Right lobe of liver (tissue), 4 donors: Measurements from ENCODE around the gene SCARF2.

Experiments
- CTCF ChIP-seq, 4 donors: fragments of 200-600 bp in 3 of 4; fragments of 450-650 bp in 1 of 4; IDR thresholded peaks; one replicate each; pipeline versions ENCODE4 v1.5.1 to v1.8.0; 2016 to 2022; ENCODE audit warnings: antibody characterized with exemption in 4 of 4, mild to moderate bottlenecking in 2 of 4
- POLR2A ChIP-seq: fragments of 450-650 bp; IDR thresholded peaks from one replicate; pipeline ENCODE4 v1.6.1; 2017; ENCODE audit warnings: antibody characterized with exemption, mild to moderate bottlenecking
- donor health status: DM: no; HTN: no; CAD: no.
- donor health status: DM: no; HTN: no; CAD: no.
- donor health status: DM: no; HTN: yes; CAD: no.

- TF ChIP-seq CTCF (IDR thresholded peaks at IDR 0.05) = no peak
- TF ChIP-seq POLR2A = no peak
Observed at GRCh38 chr22:20457506-20458240, 20.0 kb upstream of the SCARF2 start.
